Retinal pigment epithelial cell (primary cell): Measurements from ENCODE around the gene CTTN.
A peak's percentile ranks its signal among the peaks of the same experiment; 100 is the strongest.

ENCODE experiments used
- DNase-seq: peaks from one replicate; pipeline ENCODE4 v3.0.0-alpha.2; 2010; ENCODE audit warnings: low read depth
- H3K4me3 ChIP-seq: 2 replicates; pipeline ENCODE4 v1.5.1; 2011; ENCODE audit warnings: mild to moderate bottlenecking, low read length, control low read depth, moderate library complexity
- TF ChIP-seq, protein P1 (sequence below): conservative IDR thresholded peaks from 2 replicates; pipeline ENCODE4 v1.5.1; 2011; ENCODE audit warnings: low read depth, low read length, control low read depth, inconsistent platforms

The CTTN gene

DNA sequence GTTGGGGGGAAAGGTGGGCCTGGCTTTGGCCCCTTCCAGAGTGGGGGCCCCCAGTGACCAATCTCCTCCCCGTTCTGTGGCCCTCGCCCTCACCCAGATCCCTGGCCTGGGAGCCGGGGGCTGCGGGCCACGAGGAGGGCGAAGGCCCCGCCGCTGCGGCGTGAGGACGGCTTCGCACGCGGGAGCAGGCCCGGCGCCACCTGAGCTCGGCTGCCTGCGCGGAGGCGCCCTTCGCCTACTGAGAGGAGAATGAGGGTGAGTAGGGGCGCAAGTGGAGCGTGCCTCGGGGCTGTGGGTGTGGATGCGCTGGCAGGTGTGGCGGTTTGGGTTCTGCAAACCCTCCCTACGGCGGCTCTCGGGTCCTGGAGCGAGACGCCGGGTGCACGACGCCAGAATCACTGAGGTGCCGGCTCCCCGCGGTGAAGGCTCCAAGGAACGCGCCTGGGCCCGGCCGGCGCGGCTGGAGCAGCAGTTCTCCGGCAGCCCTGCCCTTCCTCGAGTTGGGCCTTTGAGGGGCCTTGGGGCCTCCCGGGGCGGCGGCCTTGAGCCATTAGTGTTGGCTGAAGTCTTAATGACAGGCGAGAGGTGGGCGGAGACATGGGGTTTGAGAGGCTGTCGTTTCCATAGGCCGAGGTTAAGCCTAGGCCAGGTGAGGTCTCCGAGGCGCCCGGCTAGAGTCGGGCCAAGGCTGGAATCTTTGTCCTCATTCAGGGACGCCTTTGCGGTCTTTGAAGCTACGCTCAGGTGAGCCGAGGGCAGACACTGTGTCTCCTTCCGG lies 65.3 kb downstream of the CTTN start:
- DNase-seq: no peak
- H3K4me3 ChIP-seq: no peak overlapping the region
- TF ChIP-seq, protein P1, sequence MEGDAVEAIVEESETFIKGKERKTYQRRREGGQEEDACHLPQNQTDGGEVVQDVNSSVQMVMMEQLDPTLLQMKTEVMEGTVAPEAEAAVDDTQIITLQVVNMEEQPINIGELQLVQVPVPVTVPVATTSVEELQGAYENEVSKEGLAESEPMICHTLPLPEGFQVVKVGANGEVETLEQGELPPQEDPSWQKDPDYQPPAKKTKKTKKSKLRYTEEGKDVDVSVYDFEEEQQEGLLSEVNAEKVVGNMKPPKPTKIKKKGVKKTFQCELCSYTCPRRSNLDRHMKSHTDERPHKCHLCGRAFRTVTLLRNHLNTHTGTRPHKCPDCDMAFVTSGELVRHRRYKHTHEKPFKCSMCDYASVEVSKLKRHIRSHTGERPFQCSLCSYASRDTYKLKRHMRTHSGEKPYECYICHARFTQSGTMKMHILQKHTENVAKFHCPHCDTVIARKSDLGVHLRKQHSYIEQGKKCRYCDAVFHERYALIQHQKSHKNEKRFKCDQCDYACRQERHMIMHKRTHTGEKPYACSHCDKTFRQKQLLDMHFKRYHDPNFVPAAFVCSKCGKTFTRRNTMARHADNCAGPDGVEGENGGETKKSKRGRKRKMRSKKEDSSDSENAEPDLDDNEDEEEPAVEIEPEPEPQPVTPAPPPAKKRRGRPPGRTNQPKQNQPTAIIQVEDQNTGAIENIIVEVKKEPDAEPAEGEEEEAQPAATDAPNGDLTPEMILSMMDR: no peak

DNA sequence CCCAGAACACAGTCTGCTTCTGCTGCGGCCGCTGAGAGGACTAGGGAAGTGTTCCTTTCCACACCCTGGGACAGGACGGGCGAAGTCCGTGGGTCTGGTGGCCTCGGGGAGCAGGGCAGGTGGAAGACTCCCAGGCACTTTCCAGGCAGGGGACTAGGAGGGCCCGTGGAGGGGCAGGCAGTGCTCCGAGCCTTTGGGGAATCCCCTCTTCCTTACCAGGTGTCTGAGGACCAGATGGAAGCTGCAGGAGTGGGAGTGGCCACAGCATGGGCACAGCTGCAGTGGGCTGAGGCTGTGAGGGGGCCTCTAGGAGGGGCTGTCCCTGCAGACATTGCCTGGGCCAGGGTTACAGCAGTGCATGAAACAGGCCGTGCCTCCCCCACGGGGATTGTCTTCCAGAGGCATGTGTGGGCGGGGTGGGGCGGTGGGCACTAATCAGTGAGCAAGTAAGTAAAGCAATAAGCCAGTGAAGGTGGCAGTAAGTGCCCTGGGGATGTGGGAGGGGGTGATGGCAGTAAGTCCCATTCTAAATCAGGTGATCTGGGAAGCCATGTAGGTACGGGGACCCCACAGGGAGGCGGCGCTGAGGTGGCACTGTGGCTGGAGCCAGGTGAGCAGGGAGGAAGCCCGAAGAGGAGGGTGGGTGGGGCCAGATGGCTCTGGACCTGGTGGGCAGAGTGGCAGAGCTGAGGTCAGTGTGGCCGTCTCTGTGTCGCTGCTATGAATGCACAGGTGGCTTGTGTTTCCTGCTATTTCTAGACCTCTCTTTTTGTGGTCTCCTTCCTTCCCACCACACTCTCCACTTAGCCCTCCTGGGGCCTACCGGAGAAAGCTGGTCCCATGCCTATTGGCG lies 66.4 kb downstream of the CTTN start:
- DNase-seq: no peak
- TF ChIP-seq, protein P1: no peak
- H3K4me3 ChIP-seq: no peak overlapping the region

DNA sequence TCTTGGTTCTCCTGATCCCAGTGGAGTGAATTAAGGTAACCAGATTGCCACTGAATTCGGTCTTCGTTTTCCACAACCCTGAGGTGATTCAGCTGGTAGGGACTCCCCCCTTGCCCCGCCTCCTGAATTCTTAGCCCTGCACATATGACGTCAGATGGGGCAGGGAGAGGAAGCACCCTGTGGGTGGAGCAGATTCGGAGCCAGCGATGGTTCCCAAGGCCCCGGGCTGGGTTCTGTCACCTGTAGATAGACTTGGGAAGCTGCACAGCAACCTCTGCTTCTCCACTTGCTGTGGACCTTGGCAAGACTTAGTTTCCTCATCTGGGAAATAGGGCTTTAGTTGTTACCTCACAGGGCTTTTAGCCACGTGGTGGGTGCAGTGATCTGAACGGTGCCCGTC lies 67.8 kb downstream of the CTTN start:
- H3K4me3 ChIP-seq: no peak overlapping the region
- DNase-seq: no peak
- TF ChIP-seq, protein P1: no peak

DNA sequence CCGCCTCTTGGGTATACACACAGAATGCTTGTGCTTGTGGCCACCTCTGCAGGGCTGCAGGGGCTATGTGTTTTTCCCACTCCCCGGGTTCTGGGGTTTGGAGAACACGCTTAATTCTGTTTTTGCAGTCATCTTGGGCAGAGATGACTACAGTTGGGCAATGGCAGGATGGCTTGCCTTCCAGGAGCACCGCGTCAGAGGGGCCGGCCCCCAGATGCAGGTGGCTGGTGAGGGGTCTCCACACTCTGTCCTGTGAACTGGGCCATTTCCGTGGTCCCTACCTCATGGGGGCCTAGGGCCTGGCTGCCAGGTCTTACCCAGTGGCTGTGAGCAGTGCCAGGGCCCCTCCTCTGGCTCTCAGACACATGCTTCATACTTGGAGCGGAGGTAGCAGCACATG lies 68.3 kb downstream of the CTTN start:
- TF ChIP-seq, protein P1: no peak
- no peak for DNase-seq
- no peak overlapping the region for H3K4me3 ChIP-seq

DNA sequence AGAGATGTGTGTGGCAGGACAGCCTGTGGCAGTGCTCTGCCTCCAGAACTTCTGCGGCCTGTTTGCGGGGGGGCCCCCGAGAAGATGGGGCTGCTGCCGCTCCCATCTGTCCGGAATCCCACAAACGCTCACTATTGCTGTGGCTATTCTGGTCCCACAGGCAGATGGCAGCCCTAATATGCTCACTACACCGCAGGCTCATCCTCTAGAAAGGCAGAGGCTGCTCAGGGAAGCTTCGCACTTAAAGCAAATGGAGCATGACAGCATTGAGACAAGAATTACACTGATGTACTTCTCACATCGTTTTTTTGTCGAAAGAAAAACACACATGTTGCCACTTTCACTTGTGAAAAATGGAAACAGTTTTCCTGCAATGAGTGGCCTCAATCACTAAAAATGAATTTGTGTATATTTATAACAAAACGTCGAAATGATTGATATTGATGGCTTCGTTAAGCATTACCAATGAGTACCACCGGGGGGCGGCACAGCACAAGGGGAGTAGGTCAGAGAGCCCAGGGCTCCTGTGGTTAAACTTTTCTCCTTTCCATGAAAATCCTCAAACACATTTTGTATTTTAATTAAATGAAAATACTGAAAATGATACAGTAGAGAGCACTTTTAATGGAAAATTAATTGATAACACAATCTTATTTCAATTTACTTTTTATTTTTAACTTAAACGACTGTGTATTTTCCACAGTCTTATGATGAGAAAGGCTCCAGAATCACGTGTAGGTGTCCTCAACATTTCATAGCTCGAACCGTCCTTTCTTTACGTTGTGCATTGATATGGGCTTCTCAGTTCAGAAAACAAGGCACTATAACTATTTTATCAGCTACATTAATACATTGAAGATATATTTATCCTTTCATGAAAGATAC lies 69.1 kb downstream of the CTTN start:
- no peak for DNase-seq
- no peak overlapping the region for H3K4me3 ChIP-seq
- TF ChIP-seq, protein P1: peak; percentile 87

DNA sequence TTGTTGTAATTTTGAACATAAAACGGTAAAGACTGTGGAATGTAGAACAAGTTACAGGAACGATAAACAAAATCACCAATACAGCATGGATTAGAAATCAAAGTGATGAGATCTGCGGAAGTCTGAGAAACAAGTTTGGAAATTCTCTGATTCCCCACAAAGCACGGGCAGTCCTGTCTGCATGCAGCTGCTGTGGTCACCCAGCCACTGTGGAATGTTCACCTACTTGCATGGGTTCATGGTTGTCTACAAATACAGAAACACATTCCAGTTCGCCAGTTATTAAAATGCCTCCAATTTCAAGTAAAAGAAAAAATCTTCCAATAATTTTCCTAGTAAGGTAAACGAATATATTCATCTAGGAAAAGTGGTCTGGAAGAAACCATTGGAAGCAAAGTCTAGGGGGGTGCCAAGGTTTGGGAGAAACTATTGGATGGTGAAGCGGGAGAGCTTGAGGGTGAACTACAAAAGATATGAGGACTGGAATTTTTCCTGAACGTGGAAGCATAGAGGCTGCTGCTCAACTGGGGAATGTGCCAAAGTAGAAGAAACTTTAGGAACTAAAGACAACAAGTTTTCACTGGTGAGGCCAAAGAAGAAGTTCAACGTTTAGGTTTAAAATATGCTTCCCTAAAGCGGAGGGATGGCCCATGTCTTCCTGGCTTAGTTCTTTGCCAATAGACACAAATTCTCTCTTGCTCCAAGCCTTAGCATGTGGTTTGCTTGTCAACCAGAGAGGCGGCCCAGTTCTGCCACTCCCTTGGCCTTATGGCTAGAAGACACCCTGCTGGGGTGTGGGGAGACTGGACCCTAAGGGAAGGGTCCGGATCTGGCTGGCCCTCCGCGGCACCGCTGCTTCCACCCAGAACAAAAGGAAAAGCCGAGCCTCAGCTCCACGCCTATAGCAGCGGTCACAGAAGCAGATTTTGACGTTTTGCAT lies 70.2 kb downstream of the CTTN start:
- H3K4me3 ChIP-seq: no peak overlapping the region
- TF ChIP-seq, protein P1: no peak
- DNase-seq: no peak
